SU-DHL-6 (cell line): ENCODE data around the gene BEND7.

Experiments used
- H2AFZ ChIP-seq: fragments of 200-600 bp; sonication (generic); 2 replicates; pipeline ENCODE4 v1.6.1; 2014; ENCODE audit warnings: low read depth, mild to moderate bottlenecking, moderate library complexity, mixed read lengths, antibody characterized with exemption, low read length; ENCODE audit not compliant: severe bottlenecking
- H3F3A ChIP-seq: fragments of 200-600 bp; shearing (Covaris generic); 2 replicates; pipeline ENCODE4 v1.6.0; 2016; ENCODE audit warnings: antibody characterized with exemption, mild to moderate bottlenecking; ENCODE audit not compliant: insufficient read depth
- H3K27ac ChIP-seq: fragments of 200-600 bp; sonication (generic); 2 replicates; pipeline ENCODE4 v1.5.1; 2016; ENCODE audit warnings: low read depth, mild to moderate bottlenecking, low read length, moderate library complexity, mixed read lengths
- H3K27me3 ChIP-seq: fragments of 200-600 bp; sonication (generic), shearing (Covaris generic); 2 replicates; pipeline ENCODE4 v1.6.0; 2014; ENCODE audit warnings: mild to moderate bottlenecking, low read length
- H3K36me3 ChIP-seq: fragments of 200-600 bp; sonication (generic); 2 replicates; pipeline ENCODE4 v1.6.1; 2014; ENCODE audit warnings: mild to moderate bottlenecking, low read length, mixed read lengths
- H3K4me2 ChIP-seq: fragments of 300-600, 200-600 bp; shearing (Covaris generic), sonication (generic); 2 replicates; pipeline ENCODE4 v1.6.0; 2014; ENCODE audit warnings: low read length, low read depth, mild to moderate bottlenecking; ENCODE audit not compliant: poor library complexity, severe bottlenecking
- H3K4me3 ChIP-seq: fragments of 200-600 bp; sonication (generic); 2 replicates; pipeline ENCODE4 v1.5.1; 2014; ENCODE audit warnings: antibody characterized with exemption, low read length, mild to moderate bottlenecking, mixed read lengths; ENCODE audit not compliant: insufficient read depth, poor library complexity, severe bottlenecking
- H3K79me2 ChIP-seq: fragments of 200-600 bp; sonication (generic); 2 replicates; pipeline ENCODE4 v1.6.1; 2014; ENCODE audit warnings: mild to moderate bottlenecking, low read length, moderate library complexity; ENCODE audit not compliant: insufficient read depth
- H3K9ac ChIP-seq: fragments of 200-600 bp; sonication (generic); 2 replicates; pipeline ENCODE4 v1.7.0; 2014; ENCODE audit warnings: mild to moderate bottlenecking, low read length
- H3K9me2 ChIP-seq: fragments of 200-600 bp; sonication (generic); replicated peaks from 2 replicates; pipeline ENCODE4 v1.6.1; 2014; ENCODE audit warnings: low read length; ENCODE audit not compliant: insufficient read depth
- H3K9me3 ChIP-seq: fragments of 200-600 bp; sonication (generic); 2 replicates; pipeline ENCODE4 v1.6.1; 2014; ENCODE audit warnings: low read length, mixed read lengths; ENCODE audit not compliant: insufficient read depth
- H4K20me1 ChIP-seq: fragments of 200-600 bp; sonication (generic); 2 replicates; pipeline ENCODE4 v1.6.1; 2014; ENCODE audit warnings: low read depth, mild to moderate bottlenecking, antibody characterized with exemption, low read length, moderate library complexity, mixed read lengths
- CTCF ChIP-seq: fragments of 200-600 bp; sonication (generic); IDR thresholded peaks from one replicate; pipeline ENCODE4 v1.5.1; 2017; ENCODE audit warnings: antibody characterized with exemption, mild to moderate bottlenecking, low read length, moderate library complexity; ENCODE audit not compliant: insufficient read depth, poor library complexity, severe bottlenecking
- EZH2phosphoT487 ChIP-seq: fragments of 200-600 bp; sonication (generic), shearing (Covaris generic); conservative IDR thresholded peaks from 2 replicates; pipeline ENCODE4 v1.6.1; 2018; ENCODE audit warnings: mild to moderate bottlenecking, antibody characterized with exemption, low read length, moderate library complexity, mixed read lengths

Gene BEND7

GRCh38 chr10:13402021-13402420, 126.8 kb downstream of the BEND7 start:
- H2AFZ ChIP-seq = no peak overlapping the region
- TF ChIP-seq EZH2phosphoT487 (no peak), CTCF (no peak)
- no peaks in the 10 kb centered on the region for H3K27me3 ChIP-seq

GRCh38 chr10:13401142-13401541, 127.7 kb downstream of the BEND7 start:
- H3K9me2 ChIP-seq = no peaks in the 10 kb centered on the region
- no peak overlapping the region for H3K4me2 ChIP-seq
- no peaks in the 10 kb centered on the region for H3K36me3 ChIP-seq
- no peak overlapping the region for H3K9ac ChIP-seq
- H3F3A ChIP-seq = no peaks in the 10 kb centered on the region
- H4K20me1 ChIP-seq = no peaks in the 10 kb centered on the region
- TF ChIP-seq EZH2phosphoT487 (no peak), CTCF (no peak)
- no peak overlapping the region for H2AFZ ChIP-seq
- H3K4me3 ChIP-seq = no peak overlapping the region
- H3K27ac ChIP-seq = no peak overlapping the region
- H3K79me2 ChIP-seq = no peaks in the 10 kb centered on the region
- H3K27me3 ChIP-seq = no peaks in the 10 kb centered on the region
- no peaks in the 10 kb centered on the region for H3K9me3 ChIP-seq

More at GRCh38 chr10:13402021-13402420, 126.8 kb downstream of the BEND7 start:
- H3F3A ChIP-seq = no peaks in the 10 kb centered on the region
- H3K4me2 ChIP-seq = no peak overlapping the region
- no peaks in the 10 kb centered on the region for H3K9me2 ChIP-seq
- no peaks in the 10 kb centered on the region for H3K79me2 ChIP-seq
- H3K9me3 ChIP-seq = no peaks in the 10 kb centered on the region
- H3K36me3 ChIP-seq = no peaks in the 10 kb centered on the region
- no peaks in the 10 kb centered on the region for H4K20me1 ChIP-seq
- H3K9ac ChIP-seq = no peak overlapping the region
- no peak overlapping the region for H3K4me3 ChIP-seq
- H3K27ac ChIP-seq = no peak overlapping the region

- H3K9ac ChIP-seq = no peak overlapping the region
- H3K27ac ChIP-seq = no peak overlapping the region
- H3K36me3 ChIP-seq = no peaks in the 10 kb centered on the region
- H3K4me3 ChIP-seq = no peak overlapping the region
- H3K79me2 ChIP-seq = no peaks in the 10 kb centered on the region
- no peaks in the 10 kb centered on the region for H3K27me3 ChIP-seq
- no peaks in the 10 kb centered on the region for H4K20me1 ChIP-seq
- H3F3A ChIP-seq = no peaks in the 10 kb centered on the region
- TF ChIP-seq CTCF (no peak), EZH2phosphoT487 (no peak)
- no peaks in the 10 kb centered on the region for H3K9me2 ChIP-seq
- no peaks in the 10 kb centered on the region for H3K9me3 ChIP-seq
- H2AFZ ChIP-seq = no peak overlapping the region
- no peak overlapping the region for H3K4me2 ChIP-seq
Observed at GRCh38 chr10:13400196-13400965, 128.4 kb downstream of the BEND7 start.
